Loucy (cell line): ENCODE measurements around the gene RABAC1.

Experiments used
- CTCF ChIP-seq: fragments of 200-600 bp; sonication (generic); conservative IDR thresholded peaks from 2 replicates; pipeline ENCODE4 v1.5.1; 2014; ENCODE audit warnings: mild to moderate bottlenecking, antibody characterized with exemption, low read length
- EZH2phosphoT487 ChIP-seq: fragments of 200-600 bp; IDR thresholded peaks from 2 replicates; pipeline ENCODE4 v1.6.1; 2018; ENCODE audit warnings: antibody characterized with exemption, mild to moderate bottlenecking, moderate library complexity, borderline replicate concordance

GRCh38 chr19:41936416-41936850 lies 22.7 kb downstream of the RABAC1 start:
- no peak for TF ChIP-seq CTCF
- no peak for TF ChIP-seq EZH2phosphoT487
